HG02943 (cell line): ENCODE results near the gene CPNE9.
A peak's percentile ranks its signal among the peaks of the same experiment; 100 is the strongest.

ENCODE experiments used
- ATAC-seq: cut with Tn5 transposase; IDR thresholded peaks from one replicate; pipeline ENCODE4 v1.9.1; 2021; ENCODE audit warnings: mild to moderate bottlenecking, low read depth, moderate library complexity; ENCODE audit not compliant: unreplicated experiment

Gene CPNE9

DNA sequence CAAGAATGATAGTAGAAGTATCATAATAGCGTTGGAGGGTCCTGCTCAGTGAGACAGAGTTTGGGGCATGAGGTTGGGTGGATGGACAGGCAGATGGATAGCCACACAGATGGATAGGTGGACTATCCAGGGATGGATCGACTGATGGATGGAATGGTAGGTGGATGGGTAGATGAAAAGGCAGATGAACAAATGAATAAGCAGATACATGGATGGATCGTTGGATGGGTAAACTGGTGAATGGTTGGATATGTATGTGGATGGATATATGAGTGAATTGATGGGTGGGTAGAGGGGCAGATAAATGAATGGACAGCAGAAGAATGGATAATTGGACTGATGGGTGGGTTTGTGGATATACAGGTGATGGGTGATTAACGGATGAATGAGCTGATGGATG lies 9.5 kb downstream of the CPNE9 start:
- ATAC-seq: no peak

- no peak for ATAC-seq
Observed at GRCh38 chr3:9715136-9715535, 11.5 kb downstream of the CPNE9 start.

GRCh38 chr3:9715764-9716437 lies 12.3 kb downstream of the CPNE9 start:
- no peak for ATAC-seq

- no peak for ATAC-seq
Observed at GRCh38 chr3:9716801-9717555, 13.3 kb downstream of the CPNE9 start.

DNA sequence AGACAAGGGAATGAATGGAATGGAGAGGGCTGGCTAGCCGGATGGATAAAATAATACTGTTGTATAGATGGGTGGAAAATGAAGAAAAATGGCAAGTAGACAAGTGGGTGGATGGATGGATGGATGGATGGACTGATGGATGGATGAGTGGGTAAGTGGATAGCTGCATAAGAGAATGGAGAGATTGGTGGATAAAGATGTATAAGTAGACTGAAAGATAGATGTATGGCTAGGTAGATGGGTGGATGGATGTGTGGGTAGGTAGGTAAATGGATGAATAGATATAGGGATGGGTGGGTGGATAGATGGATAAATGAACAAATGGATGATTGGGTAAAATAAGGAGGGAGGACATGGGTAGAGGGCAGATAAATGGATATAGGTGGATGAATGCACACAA lies 13.9 kb downstream of the CPNE9 start:
- no peak for ATAC-seq

- no peak for ATAC-seq
Observed at GRCh38 chr3:9718118-9718517, 14.5 kb downstream of the CPNE9 start.

- no peak for ATAC-seq
Observed at GRCh38 chr3:9721015-9721699, 17.5 kb downstream of the CPNE9 start.

DNA sequence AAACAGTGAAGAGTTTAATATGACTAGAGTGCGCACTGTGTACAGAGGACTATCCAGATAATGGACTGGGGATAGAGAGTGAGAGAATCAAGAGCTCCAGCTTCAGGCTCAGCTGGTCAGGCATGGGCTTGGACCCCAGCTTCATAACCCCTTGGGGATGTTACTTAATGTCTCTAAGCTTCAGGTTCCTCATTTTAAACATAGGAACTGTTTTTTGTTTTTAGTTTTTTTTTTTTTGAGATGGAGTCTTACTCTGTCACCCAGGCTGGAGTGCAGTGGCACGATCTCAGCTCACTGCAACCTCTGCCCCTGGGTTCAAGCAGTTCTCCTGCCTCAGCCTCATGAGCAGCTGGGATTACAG lies 18.0 kb downstream of the CPNE9 start:
- ATAC-seq: no peak

- no peak for ATAC-seq
Observed at GRCh38 chr3:9725775-9726515, 22.3 kb downstream of the CPNE9 start.

- no peak for ATAC-seq
Observed at GRCh38 chr3:9727041-9727595, 23.5 kb downstream of the CPNE9 start.

DNA sequence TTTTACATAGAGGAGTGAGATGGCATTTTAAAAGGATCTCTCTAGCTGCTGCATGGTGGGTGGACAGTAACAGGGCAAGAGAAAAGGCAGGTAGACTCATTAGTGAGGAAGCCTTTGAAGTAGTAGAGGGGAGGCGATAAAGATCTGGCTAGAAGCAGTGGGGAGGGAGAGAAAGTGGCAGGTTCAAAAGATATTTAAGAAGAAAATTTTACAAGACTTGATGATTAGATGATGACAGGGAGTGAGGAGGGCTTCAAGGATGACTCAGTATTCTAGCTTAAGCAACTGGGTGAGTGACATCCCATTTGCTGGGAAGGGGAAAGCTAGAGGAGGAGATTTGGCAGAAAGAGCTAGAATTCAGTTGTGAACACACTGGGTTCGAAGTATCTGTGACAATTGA lies 24.1 kb downstream of the CPNE9 start:
- no peak for ATAC-seq

GRCh38 chr3:9729419-9729818 lies 25.8 kb downstream of the CPNE9 start:
- no peak for ATAC-seq

GRCh38 chr3:9730657-9731205 lies 27.1 kb downstream of the CPNE9 start:
- ATAC-seq: peak; percentile 43

DNA sequence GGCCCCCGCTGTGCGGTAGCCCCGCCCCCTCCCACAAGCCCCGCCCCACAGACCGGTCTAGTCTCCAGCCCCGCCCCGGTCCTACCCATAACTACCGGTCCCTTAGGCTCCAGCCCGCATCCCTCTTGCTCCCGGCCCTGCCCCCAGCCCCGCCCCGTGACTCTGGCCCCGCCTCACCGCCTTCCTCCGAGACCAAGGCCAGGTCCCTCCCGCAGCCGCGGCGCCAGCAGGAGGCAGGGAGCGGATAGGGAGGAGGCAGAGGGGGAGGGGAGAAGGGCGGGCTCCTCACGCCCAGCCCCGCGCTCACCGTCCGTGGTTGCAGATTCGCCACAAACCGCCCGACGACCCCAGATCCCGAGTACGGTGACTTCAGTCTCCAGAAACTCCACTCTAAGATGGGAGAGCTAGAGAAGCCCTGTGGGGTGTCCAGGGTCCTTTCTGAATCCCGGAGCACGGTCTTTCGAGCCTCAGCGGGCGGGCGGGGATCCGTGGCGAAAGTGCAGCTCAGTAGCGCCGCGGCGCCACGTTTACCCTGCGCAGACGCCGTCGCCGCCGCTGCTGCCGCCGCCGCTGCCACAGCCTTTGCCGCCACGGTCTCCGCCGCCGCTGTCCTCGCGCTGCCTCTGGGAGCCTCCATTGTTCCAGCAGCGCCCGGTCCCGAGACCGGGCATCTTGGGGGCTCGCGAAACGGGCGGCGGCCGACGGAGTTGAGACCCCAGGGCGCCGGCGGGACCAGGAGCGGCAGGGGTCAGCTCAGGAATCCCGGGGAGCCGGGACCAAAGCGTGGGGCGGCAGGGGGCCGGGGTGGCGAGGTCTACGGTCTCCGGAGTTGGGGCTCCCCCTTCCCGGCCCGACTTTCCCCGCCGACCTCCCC lies 27.8 kb downstream of the CPNE9 start, which contains the start of gene BRPF1:
TSS of gene BRPF1 (plus strand) at position 530 of the 874 bp plus-strand sequence. CDS start 2,406 bp downstream, outside the sequence.
- ATAC-seq: peak; percentile 86

DNA sequence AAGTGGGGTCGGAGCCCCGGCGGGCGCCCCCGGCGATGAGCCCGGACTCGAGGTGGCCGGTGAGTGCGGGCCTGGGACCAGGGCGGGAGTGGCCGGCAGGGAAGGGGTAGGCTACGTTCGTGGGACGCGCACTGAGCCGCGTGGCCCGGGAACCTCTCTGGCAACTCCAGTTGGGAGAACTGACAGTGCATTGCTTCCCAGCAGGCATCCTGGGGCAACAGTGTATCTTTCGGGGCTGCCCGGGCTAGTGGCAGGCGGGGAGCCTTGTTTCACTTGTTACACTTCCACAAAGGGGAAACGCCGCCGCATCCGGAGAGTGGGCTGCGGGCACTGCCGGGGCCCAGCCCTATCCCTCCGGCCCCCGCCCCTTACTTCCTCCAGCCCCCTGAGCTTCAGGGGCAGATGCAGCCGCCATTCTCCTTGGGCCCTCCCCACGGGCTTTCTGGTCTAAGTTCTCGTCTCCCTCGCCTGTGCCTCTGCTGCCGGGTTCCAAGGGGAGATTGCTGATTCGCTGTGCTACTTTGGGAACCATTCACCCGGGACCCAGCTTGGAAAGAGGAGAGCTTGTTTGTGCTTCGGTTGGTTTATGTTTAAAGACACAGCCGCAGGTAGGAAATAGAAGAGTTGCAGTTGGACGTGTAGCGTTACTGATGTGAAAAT lies 28.6 kb downstream of the CPNE9 start:
- ATAC-seq: peak; percentile 2

DNA sequence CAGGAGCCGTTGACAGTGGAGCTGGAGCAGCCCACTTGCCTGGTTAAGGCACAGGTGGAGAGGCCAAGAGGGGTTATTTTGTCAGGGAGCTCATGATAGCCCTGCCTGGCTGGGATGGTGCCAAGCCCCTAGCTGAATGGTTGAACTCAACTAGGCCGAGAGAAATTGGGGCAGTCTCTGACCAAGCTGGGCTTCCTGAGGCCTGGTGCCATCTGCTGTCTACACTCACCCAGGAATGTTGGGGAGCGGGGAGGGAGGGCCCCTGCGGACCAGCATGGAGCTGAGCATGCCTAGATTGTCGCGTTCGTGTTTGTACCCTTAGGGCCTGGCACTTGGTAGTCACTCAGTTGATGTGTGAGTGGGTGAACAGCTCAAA lies 29.1 kb downstream of the CPNE9 start:
- ATAC-seq: no peak

GRCh38 chr3:9736831-9737230 lies 33.2 kb downstream of the CPNE9 start:
- no peak for ATAC-seq

DNA sequence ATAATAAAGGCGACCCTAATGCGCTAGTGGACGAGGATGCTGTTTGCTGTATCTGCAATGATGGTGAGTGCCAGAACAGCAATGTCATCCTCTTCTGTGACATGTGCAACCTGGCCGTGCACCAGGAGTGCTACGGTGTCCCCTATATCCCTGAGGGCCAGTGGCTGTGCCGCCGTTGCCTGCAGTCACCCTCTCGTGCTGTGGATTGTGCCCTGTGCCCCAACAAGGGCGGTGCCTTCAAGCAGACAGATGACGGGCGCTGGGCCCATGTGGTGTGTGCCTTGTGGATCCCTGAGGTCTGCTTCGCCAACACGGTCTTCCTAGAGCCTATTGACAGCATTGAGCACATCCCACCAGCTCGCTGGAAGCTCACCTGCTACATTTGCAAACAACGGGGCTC lies 35.5 kb downstream of the CPNE9 start:
- ATAC-seq: no peak

DNA sequence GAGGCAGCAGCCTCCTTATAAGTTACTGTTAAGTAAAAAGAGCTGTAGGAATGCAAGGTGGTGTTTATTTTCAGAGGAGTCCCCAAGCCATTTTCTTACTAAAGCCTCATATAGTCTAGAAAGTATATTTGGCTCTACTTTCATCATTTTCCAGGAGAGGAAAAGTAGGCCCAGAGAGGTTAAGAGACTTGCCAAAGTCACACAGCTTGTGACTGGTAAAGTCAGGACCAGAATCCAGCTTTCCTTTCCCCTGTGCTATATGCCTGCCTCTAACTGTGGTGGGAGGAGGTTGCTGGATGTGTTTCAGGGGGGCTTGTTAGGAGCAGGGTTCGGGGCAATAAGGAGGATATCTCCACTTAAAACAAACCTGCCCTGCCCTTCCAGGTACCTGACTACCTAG lies 38.9 kb downstream of the CPNE9 start:
- ATAC-seq: no peak
